GM18498 (cell line): ENCODE measurements around the gene VKORC1L1.
"Not testable (repeated sequence)": the region's sequence is repeated elsewhere in the genome, so short reads cannot be mapped to it uniquely, and the experiment has no call there.

Experiments
- ATAC-seq: cut with Tn5 transposase; IDR thresholded peaks from one replicate; pipeline ENCODE4 v1.9.1; 2021; ENCODE audit warnings: mild to moderate bottlenecking, moderate library complexity; ENCODE audit not compliant: unreplicated experiment

Gene VKORC1L1

GRCh38 chr7:65872776-65873581, at the start of gene VKORC1L1:
Gene VKORC1L1, plus strand, starts transcription at chr7:65873074. Its CDS starts 298 bp downstream, at chr7:65873372.
- ATAC-seq: peak; percentile 91

DNA sequence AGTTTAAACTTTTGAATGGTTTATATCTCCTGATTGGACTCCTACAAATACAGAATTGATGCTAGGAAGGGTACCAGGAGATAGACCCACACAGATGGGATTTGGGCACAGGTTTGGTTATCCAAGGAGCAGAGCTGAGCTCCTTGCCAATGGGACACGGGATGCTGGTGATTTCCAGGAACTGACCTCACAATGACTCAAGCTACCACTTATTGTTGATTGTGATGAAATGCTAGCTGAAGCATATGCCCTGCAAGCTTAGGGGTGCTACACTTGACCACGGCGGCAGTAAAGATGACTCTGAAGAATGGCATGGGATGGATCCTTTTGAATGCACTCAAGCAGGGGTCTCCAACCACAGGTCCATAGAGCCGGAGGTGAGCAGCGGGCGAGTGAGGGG, 45.5 kb upstream of the VKORC1L1 start:
- no peak for ATAC-seq

DNA sequence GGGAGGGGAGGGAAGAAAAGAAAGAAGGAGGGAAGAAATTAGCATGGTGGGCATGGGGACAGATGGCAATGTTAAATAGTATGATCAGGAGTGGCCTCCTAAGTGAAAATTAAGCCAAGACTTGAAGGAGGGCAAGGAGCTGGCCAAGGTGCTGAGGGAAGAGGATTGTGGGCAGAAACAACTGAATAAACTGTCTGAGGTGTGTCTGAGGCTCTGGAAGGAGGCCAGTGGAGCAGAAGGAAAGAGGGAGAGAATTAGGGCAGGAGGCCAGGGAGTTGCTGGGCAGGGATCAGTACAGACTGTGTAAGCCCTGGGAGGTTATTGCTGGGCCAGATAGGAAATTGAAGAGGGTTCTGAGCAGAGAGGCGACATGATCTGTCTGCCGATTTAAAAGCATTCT, 40.6 kb upstream of the VKORC1L1 start:
- ATAC-seq: no peak

- not testable (repeated sequence) for ATAC-seq
These were observed 36.2 kb upstream of the VKORC1L1 start for GRCh38 chr7:65836684-65837083.

DNA sequence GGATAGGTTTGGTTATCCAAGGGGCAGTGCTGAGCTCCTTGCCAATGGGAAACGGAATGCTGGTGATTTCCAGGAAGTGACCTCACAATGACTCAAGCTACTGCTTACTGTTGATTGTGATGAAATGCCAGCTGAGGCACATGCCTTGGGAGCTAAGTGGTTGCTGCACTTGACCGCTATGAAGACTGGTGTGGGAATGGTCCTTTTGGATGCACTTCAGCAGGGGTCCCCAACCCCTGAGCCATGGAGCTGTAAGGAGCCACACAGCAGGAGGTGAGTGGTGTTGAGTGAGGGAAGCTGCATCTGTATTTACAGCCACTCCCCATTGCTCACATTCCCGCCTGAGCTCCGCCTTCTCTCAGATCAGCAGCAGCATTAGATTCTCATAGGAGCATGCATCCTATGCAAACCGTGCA, 35.3 kb upstream of the VKORC1L1 start:
- ATAC-seq: not testable (repeated sequence)

DNA sequence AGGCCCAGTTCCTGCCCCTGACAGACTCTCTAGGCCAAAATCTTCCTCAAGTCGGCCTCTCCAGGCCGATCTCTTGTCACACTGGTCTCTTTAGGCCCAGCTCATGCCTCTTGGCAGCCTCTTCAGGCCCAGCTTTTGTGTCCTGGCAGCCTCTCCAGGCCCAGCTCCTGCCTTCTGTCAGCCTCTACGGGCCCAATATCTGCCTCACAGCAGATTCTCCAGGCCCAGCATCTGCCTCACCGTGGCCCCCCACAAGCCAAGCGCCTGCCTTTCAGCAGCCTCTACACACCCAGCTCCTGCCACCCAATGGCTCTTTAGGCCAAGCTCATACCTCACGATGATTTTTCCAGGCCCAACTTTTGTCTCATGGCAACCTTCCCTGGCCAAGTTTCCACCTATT, 33.0 kb upstream of the VKORC1L1 start:
- no peak for ATAC-seq

DNA sequence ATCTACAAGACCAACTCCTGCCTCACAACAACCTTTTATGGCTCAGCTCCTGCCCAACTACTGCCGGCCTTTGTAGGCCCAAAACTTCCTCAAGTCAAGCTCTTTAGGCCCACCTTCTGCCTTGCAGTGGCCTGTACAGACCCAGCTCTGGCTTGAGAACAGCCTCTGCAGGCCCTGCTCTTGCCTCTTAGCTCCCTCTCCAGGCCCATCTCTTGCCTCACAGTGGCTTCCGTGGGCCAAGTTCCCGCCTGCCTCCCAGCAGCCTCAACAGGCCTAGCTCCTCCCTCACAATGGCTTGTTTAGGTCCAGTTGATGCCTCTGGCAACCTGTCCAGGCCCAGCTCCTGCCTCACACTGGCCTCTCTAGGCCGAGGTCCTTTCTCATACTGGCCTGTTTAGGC, 32.4 kb upstream of the VKORC1L1 start:
- no peak for ATAC-seq

- not testable (repeated sequence) for ATAC-seq
These were observed 29.3 kb upstream of the VKORC1L1 start for GRCh38 chr7:65843616-65844015.

DNA sequence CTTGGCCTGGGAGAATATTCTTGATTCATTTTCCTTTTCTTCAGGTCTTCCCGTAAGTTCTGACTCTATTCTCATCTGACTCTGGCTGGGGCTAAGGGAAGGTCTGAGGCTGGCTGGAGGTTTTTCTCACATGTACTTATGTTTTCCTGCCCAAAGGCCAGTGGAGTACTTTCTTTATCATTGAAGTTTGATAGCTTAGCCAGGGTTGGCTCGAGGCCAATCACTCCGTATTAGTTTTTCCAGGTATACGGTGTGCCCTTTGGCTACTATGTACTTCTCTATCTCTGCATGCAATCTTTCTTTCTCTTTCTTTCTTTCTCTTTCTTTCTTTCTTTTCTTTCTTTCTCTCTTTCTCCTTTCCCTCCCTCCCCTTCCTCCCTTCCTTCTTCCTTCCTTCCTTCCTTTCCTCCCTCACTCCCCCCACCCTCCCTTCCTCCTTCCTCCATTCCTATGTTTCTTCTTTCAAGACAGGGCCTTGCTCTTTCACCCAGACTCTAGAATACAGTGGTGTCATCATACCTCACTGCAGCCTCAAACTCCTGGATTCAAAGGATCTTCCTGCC, 26.8 kb upstream of the VKORC1L1 start:
- ATAC-seq: no peak

DNA sequence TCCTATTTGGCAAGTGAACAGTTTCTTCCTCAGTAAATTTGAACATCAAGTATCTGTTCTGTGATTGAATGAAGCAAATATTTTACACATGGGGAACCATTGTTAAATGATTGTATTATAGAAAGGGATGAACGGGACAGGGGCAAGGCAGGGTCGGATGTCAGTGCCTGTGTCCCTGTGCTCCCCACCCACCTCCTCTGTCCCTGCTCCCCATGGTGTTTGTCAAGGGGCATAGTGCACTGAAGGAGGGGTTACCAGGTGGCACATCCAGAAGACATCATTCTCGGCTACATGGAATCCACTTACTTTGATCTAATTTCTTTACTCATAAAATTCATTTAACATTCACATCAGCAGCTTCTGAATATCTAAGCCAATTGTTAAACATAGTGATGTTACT, 19.4 kb upstream of the VKORC1L1 start:
- ATAC-seq: not testable (repeated sequence)

GRCh38 chr7:65853892-65854291, 19.0 kb upstream of the VKORC1L1 start:
- ATAC-seq: not testable (repeated sequence)

DNA sequence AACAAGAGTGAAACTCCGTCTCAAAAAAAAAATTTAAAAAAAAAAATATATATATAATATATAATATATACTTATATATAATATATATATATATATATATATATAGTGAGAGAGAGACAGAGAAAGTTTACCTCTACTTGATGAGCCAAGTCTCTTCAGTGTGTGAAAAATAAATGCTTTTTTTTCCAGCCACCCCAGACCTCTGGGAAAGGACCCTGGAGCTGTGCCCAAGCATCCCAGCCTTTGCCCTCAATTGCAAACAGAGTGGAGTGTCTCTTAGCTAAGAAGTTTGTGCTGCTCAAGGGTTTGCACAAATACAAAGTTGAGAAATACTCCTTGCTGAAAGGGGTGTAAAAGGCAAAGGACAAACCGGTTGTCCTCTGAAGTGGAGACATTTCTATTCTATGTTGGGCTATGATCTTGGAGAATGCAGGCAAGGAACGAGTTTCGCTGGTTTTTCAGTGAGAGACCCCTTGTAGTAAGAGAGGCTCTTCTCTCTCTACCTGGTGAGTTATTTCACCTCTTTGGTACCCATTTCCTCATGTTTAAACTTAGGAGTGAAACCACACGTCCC, 15.5 kb upstream of the VKORC1L1 start:
- not testable (repeated sequence) for ATAC-seq

DNA sequence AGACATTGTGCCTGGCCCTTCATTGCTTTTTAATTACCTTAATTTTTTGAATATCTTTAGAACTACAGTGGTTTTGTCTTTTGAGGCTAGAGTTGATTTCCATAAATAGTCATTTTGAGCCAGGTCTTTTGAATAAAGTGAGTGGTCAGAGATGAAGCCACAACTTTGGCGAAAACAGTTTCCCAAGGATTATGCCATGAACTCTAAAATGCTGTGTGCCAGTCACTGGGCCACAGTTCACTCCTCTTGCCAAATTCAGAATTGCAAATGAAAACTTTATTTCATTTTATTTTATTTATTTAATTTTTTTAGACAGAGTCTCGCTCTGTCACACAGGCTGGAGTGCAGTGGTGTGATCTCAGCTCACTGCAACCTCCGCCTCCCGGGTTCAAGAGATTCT, 14.2 kb upstream of the VKORC1L1 start:
- not testable (repeated sequence) for ATAC-seq

DNA sequence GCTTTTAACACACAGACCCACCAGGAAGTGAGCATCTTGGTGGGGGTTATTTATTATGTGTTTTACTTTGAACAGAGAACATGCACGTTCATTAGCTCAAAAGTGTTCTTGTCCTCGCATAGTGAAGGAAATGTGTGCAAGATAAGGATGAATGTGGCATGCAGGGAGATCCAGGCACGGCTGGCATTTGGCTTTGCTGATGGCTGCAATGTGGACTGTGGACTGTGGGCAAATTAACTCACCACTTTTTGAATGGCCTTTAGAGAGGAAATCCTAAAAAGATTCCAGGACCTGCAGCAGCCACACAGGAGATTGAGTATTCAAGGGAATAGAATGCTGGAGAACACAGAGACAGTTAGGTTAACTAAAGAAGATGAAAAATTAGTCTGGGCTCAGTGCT, 6.6 kb upstream of the VKORC1L1 start:
- ATAC-seq: not testable (repeated sequence)

GRCh38 chr7:65867681-65868080, 5.2 kb upstream of the VKORC1L1 start:
- ATAC-seq: not testable (repeated sequence)

DNA sequence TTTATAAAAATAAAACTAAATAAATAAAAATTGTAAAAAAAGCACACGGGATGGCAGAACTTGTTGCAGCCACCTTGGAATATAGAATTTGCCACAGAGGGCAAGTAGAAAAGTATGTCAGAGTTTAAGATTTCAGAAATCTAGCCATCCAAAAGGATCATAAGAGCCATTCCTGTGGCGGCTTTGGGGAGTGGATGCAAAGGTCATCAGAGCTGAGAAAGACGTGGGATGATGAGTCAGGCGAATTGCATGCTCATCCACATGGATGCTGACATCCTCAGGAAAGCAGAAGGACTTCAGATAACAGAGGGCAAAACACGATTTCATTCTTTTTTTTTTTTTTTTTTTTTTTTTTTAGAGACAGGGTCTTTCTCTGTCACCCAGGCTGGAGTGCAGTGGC, 3.6 kb upstream of the VKORC1L1 start:
- ATAC-seq: not testable (repeated sequence)

GRCh38 chr7:65871451-65871850, 1.4 kb upstream of the VKORC1L1 start:
- ATAC-seq: not testable (repeated sequence)

- peak; percentile 34 for ATAC-seq
These were observed 814 bp downstream of the VKORC1L1 start for GRCh38 chr7:65873582-65874193.

DNA sequence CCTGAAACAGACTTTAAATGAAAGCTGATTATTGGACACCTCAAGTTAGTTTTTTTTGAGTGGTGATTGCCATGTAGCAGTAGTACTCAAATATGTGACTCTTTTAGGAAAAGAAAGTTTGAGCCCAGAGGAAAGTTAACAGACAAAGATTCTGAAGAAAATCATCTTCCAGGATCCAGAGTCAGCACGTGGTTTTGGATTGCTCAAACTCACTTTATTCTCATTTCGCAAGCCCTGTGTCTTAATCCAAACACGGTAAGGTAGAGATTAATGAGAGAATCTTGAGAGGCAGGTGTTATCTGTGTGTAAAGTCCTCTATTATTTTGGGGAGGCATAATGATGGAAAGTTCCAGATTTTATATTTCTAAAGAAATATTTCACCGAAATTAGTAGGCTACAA, 2.8 kb downstream of the VKORC1L1 start:
- ATAC-seq: not testable (repeated sequence)

GRCh38 chr7:65879292-65880153, 6.6 kb downstream of the VKORC1L1 start:
- not testable (repeated sequence) for ATAC-seq

- not testable (repeated sequence) for ATAC-seq
These were observed 7.4 kb downstream of the VKORC1L1 start for GRCh38 chr7:65880242-65880641.
